Esophagus muscularis mucosa (tissue), 4 donors: ENCODE results near the gene DPYD. TPM values are rescaled to one million over a fixed set of nuclear protein-coding genes. Genes with fewer than 3 reads are reported as not detected.

ENCODE experiments used
- DNase-seq: peaks from one replicate; pipeline ENCODE4 v3.0.0-alpha.2; 2017; ENCODE audit errors: extremely low spot score
- H3K27ac ChIP-seq, 4 donors: fragments of 200-600 bp; sonication (generic); replicated peaks in 1 of 4; 1 replicate in 3 of 4; 2 replicates in 1 of 4; pipeline ENCODE4 v1.5.1; 2016 to 2019; ENCODE audit warnings: mild to moderate bottlenecking in 1 of 4
- H3K27me3 ChIP-seq, 4 donors: fragments of 200-600 bp; sonication (generic); one replicate each; pipeline versions ENCODE4 v1.5.1 to v1.6.0; 2016 to 2019
- H3K36me3 ChIP-seq, 4 donors: fragments of 200-600 bp; sonication (generic); one replicate each; pipeline ENCODE4 v1.5.1; 2016 to 2019
- H3K4me1 ChIP-seq, 4 donors: fragments of 200-600 bp; sonication (generic); one replicate each; pipeline ENCODE4 v1.5.1; 2016 to 2019
- H3K4me3 ChIP-seq, 4 donors: fragments of 200-600 bp; sonication (generic); 1 replicate in 2 of 4; 2 replicates in 2 of 4; pipeline ENCODE4 v1.5.1; 2016 to 2019; ENCODE audit warnings: mild to moderate bottlenecking in 4 of 4, moderate library complexity in 1 of 4
- H3K9me3 ChIP-seq, 4 donors: fragments of 200-600 bp; sonication (generic); 1 replicate in 3 of 4; 2 replicates in 1 of 4; pipeline ENCODE4 v1.5.1; 2016 to 2019
- EP300 ChIP-seq: sonication (generic); formaldehyde crosslinking; IDR thresholded peaks from one replicate; pipeline ENCODE4 v1.6.1; 2017; ENCODE audit warnings: antibody characterized with exemption
- POLR2A ChIP-seq: fragments of 450-650 bp; IDR thresholded peaks from one replicate; pipeline ENCODE4 v1.6.1; 2017; ENCODE audit warnings: antibody characterized with exemption, moderate library complexity, mild to moderate bottlenecking, low read depth
- POLR2AphosphoS5 ChIP-seq, 2 donors: sonication (generic); formaldehyde crosslinking; IDR thresholded peaks; one replicate each; pipeline ENCODE4 v1.6.1; 2017; ENCODE audit warnings: antibody characterized with exemption in 2 of 2
- WGBS: methylation state at CpG from one replicate; pipeline ENCODE4 v1.1.5; 2018; 5-methylcytosine and 5-hydroxymethylcytosine counted together
- intact Hi-C: fragments of 100-400 bp; cut with DNase I; formaldehyde crosslinking; loops from one replicate; pipeline ENCODE4 v1.15.1; 2023
- total RNA-seq, 4 donors: library from RNA; depleted of rRNA; stranded (reverse); fragments of >200 nt; gene quantifications; one replicate each; pipeline versions ENCODE4 v1.1.0 to v1.2.1, GENCODE V29; 2016
- TF ChIP-seq, protein P1 (sequence below), 3 experiments: fragments of 200-600 bp in 2 of 3; fragments of 450-650 bp in 1 of 3; sonication (generic) in 2 of 3; IDR thresholded peaks; one replicate each; pipeline ENCODE4 v1.5.1; 2017 to 2019; ENCODE audit warnings: antibody characterized with exemption in 3 of 3, mild to moderate bottlenecking in 2 of 3, moderate library complexity in 1 of 3

Gene DPYD
- total RNA-seq, 4 donors from 2014 or later, result 31.1 to 36.6 (median 31.7) TPM

GRCh38 chr1:97711858-97712257, 209.0 kb downstream of the DPYD start:
- no peak for DNase-seq
- TF ChIP-seq POLR2AphosphoS5 (IDR thresholded peaks at IDR 0.05), result no peak
- TF ChIP-seq, protein P1, sequence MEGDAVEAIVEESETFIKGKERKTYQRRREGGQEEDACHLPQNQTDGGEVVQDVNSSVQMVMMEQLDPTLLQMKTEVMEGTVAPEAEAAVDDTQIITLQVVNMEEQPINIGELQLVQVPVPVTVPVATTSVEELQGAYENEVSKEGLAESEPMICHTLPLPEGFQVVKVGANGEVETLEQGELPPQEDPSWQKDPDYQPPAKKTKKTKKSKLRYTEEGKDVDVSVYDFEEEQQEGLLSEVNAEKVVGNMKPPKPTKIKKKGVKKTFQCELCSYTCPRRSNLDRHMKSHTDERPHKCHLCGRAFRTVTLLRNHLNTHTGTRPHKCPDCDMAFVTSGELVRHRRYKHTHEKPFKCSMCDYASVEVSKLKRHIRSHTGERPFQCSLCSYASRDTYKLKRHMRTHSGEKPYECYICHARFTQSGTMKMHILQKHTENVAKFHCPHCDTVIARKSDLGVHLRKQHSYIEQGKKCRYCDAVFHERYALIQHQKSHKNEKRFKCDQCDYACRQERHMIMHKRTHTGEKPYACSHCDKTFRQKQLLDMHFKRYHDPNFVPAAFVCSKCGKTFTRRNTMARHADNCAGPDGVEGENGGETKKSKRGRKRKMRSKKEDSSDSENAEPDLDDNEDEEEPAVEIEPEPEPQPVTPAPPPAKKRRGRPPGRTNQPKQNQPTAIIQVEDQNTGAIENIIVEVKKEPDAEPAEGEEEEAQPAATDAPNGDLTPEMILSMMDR (IDR thresholded peaks at IDR 0.05), result no peak
- TF ChIP-seq POLR2A, result no peak
- no peak for TF ChIP-seq EP300
- Histone ChIP-seq H3K27ac (no peak overlapping the region), H3K27me3 (no peaks in the 10 kb centered on the region), H3K4me3 (no peak overlapping the region), H3K36me3 (no peaks in the 10 kb centered on the region), H3K9me3 (no peaks in the 10 kb centered on the region), H3K4me1 (no peaks in the 10 kb centered on the region)
- intact Hi-C loops, result no loop called here
- 94% methylated on average over 1 of the region's 1 CpG for WGBS

GRCh38 chr1:97693601-97694000, 227.2 kb downstream of the DPYD start:
- 89% methylated on average over 1 of the region's 1 CpG for WGBS
- H3K27ac ChIP-seq, result no peak overlapping the region
- intact Hi-C loops, result no loop called here
- no peaks in the 10 kb centered on the region for H3K9me3 ChIP-seq
- no peaks in the 10 kb centered on the region for H3K27me3 ChIP-seq
- no peak overlapping the region for H3K4me3 ChIP-seq
- no peak for DNase-seq
- H3K36me3 ChIP-seq, result peaks cover 0 to 6% (median 0%) of the 10 kb centered on the region in 4 donors
- TF ChIP-seq, protein P1 (IDR thresholded peaks at IDR 0.05), result no peak
- TF ChIP-seq POLR2A (no peak), POLR2AphosphoS5 (IDR thresholded peaks at IDR 0.05) (no peak), EP300 (no peak)
- no peaks in the 10 kb centered on the region for H3K4me1 ChIP-seq

DNA sequence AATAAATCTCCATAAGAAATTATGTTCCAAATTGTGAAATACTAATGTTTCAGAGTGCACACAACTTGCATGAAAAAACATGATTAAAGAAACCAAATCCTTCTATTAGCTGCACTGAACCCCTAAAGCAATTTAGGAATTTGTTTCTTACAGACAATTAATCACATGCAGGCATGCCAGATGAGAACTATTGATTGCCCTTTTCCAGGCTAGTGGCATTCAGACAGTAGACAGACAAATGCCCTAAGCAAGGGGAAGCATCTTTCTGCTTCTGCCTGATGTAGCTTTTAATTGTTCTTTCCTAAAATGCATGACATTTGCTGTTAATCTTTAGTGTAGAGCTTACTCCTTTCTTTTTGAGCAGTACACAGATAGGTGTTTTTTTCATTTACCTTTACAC, 229.5 kb downstream of the DPYD start:
- DNase-seq, result no peak
- peaks cover 0 to 6% (median 2%) of the 10 kb centered on the region in 4 donors for H3K36me3 ChIP-seq
- H3K4me3 ChIP-seq, result no peak overlapping the region
- H3K4me1 ChIP-seq, result no peaks in the 10 kb centered on the region
- TF ChIP-seq EP300 (no peak), POLR2AphosphoS5 (IDR thresholded peaks at IDR 0.05) (no peak), POLR2A (no peak)
- TF ChIP-seq, protein P1 (IDR thresholded peaks at IDR 0.05), result no peak
- intact Hi-C loops, result no loop called here
- H3K27me3 ChIP-seq, result no peaks in the 10 kb centered on the region
- H3K27ac ChIP-seq, result no peak overlapping the region
- H3K9me3 ChIP-seq, result no peaks in the 10 kb centered on the region

- Histone ChIP-seq H3K27me3 (no peaks in the 10 kb centered on the region), H3K36me3 (peaks cover 0 to 9% (median 0%) of the 10 kb centered on the region in 4 donors), H3K4me1 (no peaks in the 10 kb centered on the region), H3K4me3 (no peak overlapping the region), H3K27ac (no peak overlapping the region), H3K9me3 (no peaks in the 10 kb centered on the region)
- WGBS, result 95% methylated on average over 2 of the region's 2 CpGs
- no peak for TF ChIP-seq POLR2A
- TF ChIP-seq POLR2AphosphoS5 (IDR thresholded peaks at IDR 0.05), result no peak
- TF ChIP-seq EP300, result no peak
- TF ChIP-seq, protein P1 (IDR thresholded peaks at IDR 0.05), result no peak
- intact Hi-C loops, result no loop called here
- DNase-seq, result no peak
Observed at GRCh38 chr1:97685360-97685759, 235.5 kb downstream of the DPYD start.

DNA sequence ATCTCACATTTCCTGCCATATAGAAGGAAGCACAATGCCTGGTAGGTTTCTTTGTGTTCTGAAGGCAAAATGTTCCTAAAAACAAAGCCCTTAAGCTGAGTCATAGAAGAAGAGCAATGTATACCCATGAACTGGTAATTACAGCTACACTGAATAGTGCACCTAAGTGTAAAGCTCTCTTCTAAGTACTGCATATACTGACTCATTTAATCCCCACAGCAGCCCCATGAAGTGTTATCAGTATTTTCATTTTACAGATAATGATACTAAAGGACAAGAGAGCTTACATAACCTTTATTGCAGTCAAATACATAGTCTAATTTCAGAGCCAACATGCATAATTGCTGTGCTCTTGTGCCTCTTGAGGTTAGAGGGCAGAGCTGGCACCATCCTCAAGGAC, 239.9 kb downstream of the DPYD start:
- no peak overlapping the region for H3K27ac ChIP-seq
- peaks cover 0 to 13% (median 6%) of the 10 kb centered on the region in 4 donors for H3K36me3 ChIP-seq
- no peaks in the 10 kb centered on the region for H3K9me3 ChIP-seq
- intact Hi-C loops, result no loop called here
- no peaks in the 10 kb centered on the region for H3K27me3 ChIP-seq
- H3K4me1 ChIP-seq, result no peaks in the 10 kb centered on the region
- TF ChIP-seq POLR2AphosphoS5 (IDR thresholded peaks at IDR 0.05), result no peak
- TF ChIP-seq EP300, result no peak
- TF ChIP-seq, protein P1 (IDR thresholded peaks at IDR 0.05), result no peak
- TF ChIP-seq POLR2A, result no peak
- H3K4me3 ChIP-seq, result no peak overlapping the region
- DNase-seq, result no peak
